Measurements from ENCODE around the gene LHX6. TPM values are rescaled to one million over a fixed set of nuclear protein-coding genes. Genes with fewer than 3 reads are reported as not detected.

The LHX6 gene
- total and polyA plus RNA-seq, 3 donors from 2014 or later: 8.8 to 11.5 (median 8.8) TPM

- Histone ChIP-seq H3K4me3 (no peak overlapping the region), H3K27ac (no peak overlapping the region), H3K9me3 (no peaks in the 10 kb centered on the region), H3K27me3 (peaks cover 6% of the 10 kb centered on the region), H3K36me3 (ENCODE audit: low read depth, missing control alignments) (no peaks in the 10 kb centered on the region), H3K4me1 (peaks cover 13% of the 10 kb centered on the region)
- intact Hi-C loops (cut with DNase I; ENCODE audit: low total_unique reads): no loop called here
- TF ChIP-seq CTCF (IDR thresholded peaks at IDR 0.05) (no peak), POLR2A (IDR thresholded peaks at IDR 0.05) (no peak)
- DNase-seq: no peak
- 19 to 22% methylated on average over 15 to 18 of the region's 18 CpGs for WGBS, 2 donors
Observed at GRCh38 chr9:122220673-122221182, 8.0 kb downstream of the LHX6 start.

- Histone ChIP-seq H3K4me3 (no peak overlapping the region), H3K36me3 (ENCODE audit: low read depth, missing control alignments) (no peaks in the 10 kb centered on the region), H3K9me3 (no peaks in the 10 kb centered on the region), H3K4me1 (peaks cover 13% of the 10 kb centered on the region), H3K27me3 (peaks cover 6% of the 10 kb centered on the region), H3K27ac (no peak overlapping the region)
- intact Hi-C loops (cut with DNase I; ENCODE audit: low total_unique reads): no loop called here
- DNase-seq: no peak
- 8 to 9% methylated on average over 36 to 44 of the region's 57 CpGs for whole genome bisulfite sequencing, 2 donors
- TF ChIP-seq POLR2A (IDR thresholded peaks at IDR 0.05): no peak
- no peak for TF ChIP-seq CTCF (IDR thresholded peaks at IDR 0.05)
Observed at GRCh38 chr9:122219856-122220672, 8.7 kb downstream of the LHX6 start.

- no peak for TF ChIP-seq POLR2A (IDR thresholded peaks at IDR 0.05)
- no peak for TF ChIP-seq CTCF (IDR thresholded peaks at IDR 0.05)
- H3K9me3 ChIP-seq: no peaks in the 10 kb centered on the region
- DNase-seq: no peak
- H3K27ac ChIP-seq: no peak overlapping the region
- H3K36me3 ChIP-seq (ENCODE audit: low read depth, missing control alignments): no peaks in the 10 kb centered on the region
- intact Hi-C loops (cut with DNase I; ENCODE audit: low total_unique reads): no loop called here
- peaks cover 17% of the 10 kb centered on the region for H3K4me1 ChIP-seq
- H3K27me3 ChIP-seq: peaks cover 6% of the 10 kb centered on the region
- H3K4me3 ChIP-seq: no peak overlapping the region
- WGBS, 2 donors: 4 to 7% methylated on average over 48 to 59 of the region's 59 CpGs
Observed at GRCh38 chr9:122218935-122219855, 9.6 kb downstream of the LHX6 start.

GRCh38 chr9:122218071-122218934 lies 10.5 kb downstream of the LHX6 start:
- TF ChIP-seq POLR2A (IDR thresholded peaks at IDR 0.05) (no peak), CTCF (IDR thresholded peaks at IDR 0.05) (no peak)
- peaks cover 25% of the 10 kb centered on the region for H3K4me1 ChIP-seq
- H3K36me3 ChIP-seq (ENCODE audit: low read depth, missing control alignments): no peaks in the 10 kb centered on the region
- H3K4me3 ChIP-seq: no peak overlapping the region
- H3K27me3 ChIP-seq: peaks cover 6% of the 10 kb centered on the region
- no peak for DNase-seq
- 41 to 50% methylated on average over 11 of the region's 11 CpGs for WGBS, 2 donors
- H3K27ac ChIP-seq: no peak overlapping the region
- intact Hi-C loops (cut with DNase I; ENCODE audit: low total_unique reads): no loop called here
- H3K9me3 ChIP-seq: no peaks in the 10 kb centered on the region
